HG03378 (cell line): ENCODE results near the gene C3orf18.

Experiments used
- ATAC-seq: cut with Tn5 transposase; IDR thresholded peaks from one replicate; pipeline ENCODE4 v1.9.1; 2021; ENCODE audit warnings: mild to moderate bottlenecking, moderate library complexity; ENCODE audit not compliant: unreplicated experiment

C3orf18 gene

GRCh38 chr3:50604110-50604621 lies 36.6 kb upstream of the C3orf18 start:
- ATAC-seq: no peak

GRCh38 chr3:50603261-50604109 lies 35.9 kb upstream of the C3orf18 start:
- ATAC-seq: no peak

DNA sequence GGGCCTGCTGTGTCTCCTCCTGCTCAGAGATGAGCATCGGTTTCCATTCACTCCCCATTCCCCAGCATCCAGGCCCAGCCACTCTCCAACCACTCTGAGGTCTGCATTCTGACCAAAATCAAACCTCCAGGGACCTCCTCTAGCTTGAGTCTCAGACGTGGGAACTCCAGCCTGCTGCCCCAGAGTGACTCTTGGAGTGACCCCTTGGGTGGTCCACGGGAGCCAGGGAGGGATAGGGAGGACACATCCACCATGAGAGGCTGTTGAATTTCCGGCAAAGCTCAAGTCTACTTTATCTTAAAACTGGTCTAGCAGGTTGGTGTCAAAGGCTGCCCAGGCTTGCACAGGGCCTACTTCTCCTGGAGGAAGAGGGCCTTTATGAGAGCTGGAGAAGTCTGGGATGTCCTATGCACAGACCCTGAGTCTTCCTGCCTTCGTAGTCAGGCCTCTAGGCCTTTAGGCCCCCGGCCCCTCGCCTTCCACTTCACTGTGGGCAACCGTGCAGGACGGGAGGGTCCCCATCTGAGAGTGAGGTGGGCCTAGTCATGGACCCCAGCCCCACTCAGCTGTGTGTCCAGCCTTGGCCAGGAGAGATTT lies 35.1 kb upstream of the C3orf18 start:
- ATAC-seq: no peak

DNA sequence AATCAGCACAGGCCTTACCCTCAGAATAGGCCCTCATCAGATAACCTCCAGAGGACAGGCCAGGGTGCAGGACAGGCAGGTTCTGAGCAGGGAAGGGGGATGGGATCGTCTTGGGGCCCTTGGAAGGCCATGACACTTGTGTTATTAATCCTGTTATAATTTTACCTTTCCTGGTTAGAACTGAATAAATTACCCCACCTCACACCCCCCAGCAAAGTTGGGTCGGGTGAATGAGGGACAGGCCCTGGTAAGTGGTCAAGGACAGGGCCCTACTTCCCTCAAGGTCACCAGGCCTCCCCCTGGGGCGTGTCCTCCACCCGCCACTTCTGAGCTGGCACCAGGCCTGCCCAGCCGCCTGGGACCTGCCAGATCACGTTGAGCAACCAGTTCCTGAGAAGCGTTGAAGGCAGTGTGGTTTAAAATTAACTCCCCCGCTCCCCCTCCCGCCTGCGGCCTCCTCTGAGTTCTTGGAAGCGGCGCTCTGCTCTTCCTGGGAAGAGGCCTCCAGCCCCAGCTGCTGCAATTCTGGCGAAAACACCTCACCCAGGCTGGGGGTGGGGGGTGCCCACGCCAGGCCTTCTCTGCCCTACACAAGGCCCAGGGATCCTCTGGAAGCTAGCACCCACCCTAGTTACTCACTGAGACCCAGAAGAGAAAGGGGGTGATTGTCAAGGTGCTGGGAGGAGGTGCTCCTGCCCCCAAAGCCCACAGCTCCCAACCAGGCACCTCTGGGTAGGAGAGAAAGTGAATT lies 33.5 kb upstream of the C3orf18 start:
- ATAC-seq: peak; percentile 62

DNA sequence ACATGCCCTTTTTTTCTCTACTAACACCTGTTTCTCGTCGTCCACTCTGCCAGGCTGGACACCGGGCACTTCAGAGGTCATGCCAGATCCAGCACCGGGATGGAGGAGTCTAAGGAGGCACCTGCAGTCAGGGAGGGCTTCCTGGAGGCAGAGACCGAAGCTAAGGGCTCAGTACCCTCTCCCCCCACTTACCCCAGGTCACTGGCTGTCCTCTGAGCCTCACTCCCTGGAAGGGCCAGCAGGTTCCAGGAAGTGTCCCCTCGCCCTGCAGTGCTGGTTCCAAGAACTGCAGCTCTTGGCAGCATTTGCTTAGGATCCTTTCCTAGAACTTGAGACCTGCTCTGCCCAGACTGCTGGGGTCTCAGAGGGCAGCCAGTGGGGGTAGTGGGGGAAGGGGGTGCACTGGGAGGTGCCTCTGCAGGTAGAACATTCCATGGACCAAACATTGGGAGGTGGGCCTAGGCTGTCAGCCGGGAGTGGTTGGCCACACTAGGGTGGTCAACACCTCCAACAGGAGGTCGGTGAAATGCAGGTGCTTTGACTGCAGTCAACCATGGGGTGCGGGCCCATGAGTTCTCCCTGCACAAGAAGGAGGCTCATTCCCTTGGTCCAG lies 32.7 kb upstream of the C3orf18 start:
- ATAC-seq: no peak

DNA sequence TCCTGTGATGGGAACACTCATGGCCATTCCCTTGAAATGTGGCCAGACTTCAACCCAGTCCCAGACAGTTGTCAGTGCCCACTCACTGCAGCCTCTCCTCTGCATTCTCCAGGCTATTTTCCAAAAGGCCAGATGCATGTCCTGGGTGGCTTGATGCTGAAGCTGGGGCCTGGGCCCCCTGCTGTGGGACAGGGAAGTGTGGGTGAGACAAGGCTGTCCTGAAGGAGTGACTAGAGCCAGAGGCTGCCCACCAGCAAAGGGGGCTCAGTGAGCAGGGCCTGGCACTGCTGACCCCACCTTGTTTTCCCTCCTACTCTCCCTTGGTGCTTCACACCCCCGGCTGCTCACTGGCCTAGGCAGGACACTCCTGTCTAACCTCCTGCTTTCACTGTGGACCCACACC lies 32.2 kb upstream of the C3orf18 start:
- no peak for ATAC-seq

DNA sequence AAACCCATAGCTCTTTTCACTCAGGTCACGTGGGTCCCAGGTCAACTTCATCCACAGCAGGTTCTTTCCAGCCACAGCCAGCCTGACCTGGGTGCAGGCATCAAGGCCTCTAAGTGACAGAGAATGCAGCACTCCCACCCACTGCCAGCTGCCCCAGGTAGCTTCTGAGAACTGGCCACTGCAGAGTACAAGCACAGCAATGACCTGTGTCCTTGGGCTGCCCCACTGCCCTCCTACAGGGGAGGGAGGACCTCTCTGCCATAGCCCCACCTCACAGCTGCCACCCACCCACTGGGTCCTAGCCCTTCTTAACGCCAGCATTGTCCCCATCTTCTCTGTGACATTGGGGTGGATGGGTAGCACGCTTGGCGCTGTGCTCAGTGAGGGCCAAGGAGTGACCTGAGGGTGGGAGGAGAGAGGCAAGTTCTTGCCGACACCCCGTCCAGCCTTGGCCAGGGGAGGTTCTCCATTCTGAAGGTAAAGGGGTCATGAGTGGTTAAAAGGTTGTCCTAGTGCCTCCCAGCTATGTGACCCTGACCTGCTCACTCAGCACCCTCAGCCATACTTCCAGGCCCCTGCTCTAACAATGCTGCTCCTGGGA lies 31.7 kb upstream of the C3orf18 start:
- no peak for ATAC-seq

GRCh38 chr3:50594253-50594785 lies 26.8 kb upstream of the C3orf18 start:
- ATAC-seq: no peak

GRCh38 chr3:50592568-50592967 lies 25.0 kb upstream of the C3orf18 start:
- no peak for ATAC-seq

DNA sequence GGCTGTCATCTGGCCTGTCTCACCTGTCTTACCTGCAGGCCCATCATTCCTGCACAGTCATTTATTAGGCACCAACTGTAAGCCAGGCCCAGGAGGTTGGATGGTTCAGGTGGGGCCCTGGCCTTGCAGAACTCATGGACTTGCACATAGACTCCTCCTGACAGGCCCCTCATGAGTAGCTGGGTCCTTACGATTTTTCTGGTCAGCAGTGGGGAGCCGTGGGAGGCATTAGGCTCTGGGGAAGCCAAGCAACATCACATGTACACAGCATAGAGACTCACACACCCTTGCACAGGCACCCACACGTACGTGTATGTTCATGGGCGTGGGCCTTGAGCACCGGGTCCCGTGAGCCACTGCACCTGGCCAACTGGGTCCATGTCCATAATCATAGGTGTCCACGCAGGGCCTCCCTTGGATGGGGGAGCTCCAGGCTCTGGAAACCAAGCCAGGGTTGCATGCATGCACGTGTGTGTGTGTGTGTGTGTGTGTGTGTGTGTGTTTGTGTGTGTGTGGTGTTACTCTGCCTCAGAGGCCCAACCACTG lies 23.7 kb upstream of the C3orf18 start:
- ATAC-seq: no peak

DNA sequence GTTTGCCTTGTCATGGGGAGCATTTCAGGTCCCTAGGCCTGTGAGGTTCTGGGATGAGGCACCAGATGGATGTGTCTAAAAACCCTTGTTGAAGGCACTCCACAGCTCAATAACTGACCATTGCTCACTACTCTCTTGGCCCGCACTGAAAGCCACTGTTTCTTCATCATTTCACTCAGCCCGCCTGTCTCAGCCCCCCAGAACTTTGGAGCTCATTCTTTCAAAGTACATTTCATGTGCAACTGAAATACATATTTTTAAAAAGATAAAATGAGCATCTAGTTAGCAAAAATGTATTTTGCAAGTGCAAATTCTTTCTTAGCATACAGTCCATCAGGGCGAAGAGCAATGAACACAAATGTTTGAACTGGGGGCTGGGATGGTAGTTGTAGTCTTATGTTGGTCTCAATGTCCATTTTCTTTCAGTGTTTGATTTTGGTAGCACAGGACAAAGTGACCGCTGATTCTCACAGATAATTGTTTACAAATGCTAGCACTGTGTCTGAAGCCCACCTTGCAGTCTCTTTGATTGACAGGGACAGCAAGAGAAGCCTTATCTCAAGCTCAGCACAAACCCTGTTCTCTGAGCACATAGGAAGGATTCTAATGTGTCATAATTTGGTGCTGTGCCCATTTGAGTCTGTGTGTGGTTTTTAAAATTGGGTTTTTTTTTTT lies 21.3 kb upstream of the C3orf18 start:
- ATAC-seq: no peak

DNA sequence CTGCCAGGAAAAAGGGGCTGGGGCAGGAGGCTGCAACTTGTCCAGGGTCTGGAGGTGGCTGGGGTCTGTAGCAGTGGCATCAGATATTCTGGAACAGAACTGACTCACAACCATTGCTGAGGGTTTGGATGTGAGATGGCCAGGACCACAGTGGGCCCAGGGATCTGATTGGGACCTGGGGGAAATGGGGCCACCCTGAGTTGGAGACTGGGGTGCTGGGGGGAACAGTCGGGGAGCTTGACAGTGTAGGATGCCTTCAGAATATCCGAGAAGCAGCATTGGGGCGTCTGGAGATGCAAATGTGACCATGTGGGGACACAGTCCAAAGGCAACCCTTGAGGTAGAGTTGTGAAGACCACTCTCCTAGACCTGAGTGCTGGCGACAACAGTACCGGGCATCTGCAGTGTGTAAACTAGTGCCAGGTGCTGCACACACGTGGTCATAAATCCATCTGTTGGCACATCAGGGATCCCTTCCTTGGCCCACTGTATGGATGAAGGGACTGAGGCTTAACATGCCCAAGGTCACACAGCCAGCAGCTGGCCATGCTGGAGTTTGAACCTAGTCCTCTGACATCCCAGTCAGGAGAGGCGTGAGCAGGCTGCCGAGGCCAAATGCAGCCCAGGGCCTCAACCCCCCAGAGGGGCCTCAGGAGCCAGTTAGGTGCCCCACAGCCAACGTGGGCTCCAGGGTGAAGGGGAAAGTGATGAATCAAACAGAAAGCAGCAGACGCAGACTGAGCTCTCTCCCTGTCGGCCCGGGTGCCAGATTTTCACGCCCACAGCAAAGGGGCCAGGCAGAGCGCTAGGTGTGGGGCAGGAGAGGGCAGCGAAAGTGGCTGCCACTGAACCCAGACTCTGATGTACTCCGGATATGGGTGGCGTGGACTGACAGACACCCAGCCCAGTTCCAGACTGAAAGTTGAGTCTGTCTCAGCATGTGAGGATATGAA lies 20.5 kb upstream of the C3orf18 start:
- ATAC-seq: peak; percentile 31

DNA sequence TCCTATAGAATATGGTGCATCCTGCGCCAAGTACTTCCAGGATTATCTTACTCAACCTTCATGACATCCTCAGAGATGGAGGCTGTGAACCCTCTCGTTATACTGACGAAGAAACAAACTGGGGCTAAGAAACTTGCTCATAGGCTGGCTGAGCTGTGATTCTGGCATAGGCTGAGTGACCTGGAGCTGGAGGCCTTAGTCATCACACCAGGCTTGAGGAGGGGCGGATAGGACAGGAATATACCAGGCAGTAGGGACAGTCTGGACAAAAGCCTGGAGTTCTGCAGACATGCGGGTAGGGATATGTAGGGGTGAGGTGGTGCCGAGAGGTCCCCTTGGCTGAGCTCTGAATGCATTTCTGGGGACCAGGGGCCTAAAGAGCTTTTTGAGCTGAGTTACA lies 19.8 kb upstream of the C3orf18 start:
- ATAC-seq: no peak

- no peak for ATAC-seq
Observed at GRCh38 chr3:50586763-50587070, 19.2 kb upstream of the C3orf18 start.

DNA sequence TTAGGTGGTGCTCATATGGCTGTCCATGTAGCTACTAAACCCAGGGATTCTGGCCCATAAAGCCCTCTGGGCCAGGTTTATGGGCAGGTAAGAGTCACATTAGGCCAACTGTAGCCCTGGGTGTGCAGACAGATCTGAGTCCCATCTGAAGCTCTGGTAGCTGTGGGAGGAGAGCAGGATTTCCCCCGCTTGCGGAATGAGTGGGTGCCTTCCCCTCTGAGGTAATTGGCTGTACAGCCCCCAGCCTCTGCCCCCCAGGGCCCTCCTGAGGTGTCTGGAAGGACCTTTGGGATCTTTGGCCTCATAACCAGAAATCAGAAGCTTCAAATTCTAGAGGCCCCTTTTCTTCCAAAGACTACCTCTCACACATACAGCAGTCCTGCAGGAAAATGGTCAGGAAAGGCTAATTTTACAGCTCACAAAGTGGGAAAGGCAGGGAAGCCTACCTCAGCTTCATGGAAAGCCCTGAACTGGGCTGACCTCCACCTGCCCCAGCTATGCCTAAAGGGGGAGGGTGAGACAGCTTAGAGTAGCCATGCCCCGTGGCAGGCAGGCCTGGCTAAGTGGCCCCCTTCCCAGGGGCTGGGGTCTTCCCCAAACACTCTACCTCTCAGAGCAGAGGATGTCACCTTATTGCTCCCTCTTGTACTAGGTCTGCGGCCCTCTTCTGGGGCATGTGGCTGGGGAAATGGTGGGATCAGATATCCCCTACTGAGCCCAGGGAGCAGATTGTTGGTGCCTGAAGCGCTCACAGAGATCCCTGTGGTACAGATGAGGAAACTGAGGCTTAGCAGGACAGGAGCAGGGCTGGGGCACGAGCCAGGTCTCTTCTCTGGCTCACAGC lies 18.6 kb upstream of the C3orf18 start:
- ATAC-seq: no peak

GRCh38 chr3:50584391-50584790 lies 16.8 kb upstream of the C3orf18 start:
- no peak for ATAC-seq

- no peak for ATAC-seq
Observed at GRCh38 chr3:50583897-50584296, 16.4 kb upstream of the C3orf18 start.

DNA sequence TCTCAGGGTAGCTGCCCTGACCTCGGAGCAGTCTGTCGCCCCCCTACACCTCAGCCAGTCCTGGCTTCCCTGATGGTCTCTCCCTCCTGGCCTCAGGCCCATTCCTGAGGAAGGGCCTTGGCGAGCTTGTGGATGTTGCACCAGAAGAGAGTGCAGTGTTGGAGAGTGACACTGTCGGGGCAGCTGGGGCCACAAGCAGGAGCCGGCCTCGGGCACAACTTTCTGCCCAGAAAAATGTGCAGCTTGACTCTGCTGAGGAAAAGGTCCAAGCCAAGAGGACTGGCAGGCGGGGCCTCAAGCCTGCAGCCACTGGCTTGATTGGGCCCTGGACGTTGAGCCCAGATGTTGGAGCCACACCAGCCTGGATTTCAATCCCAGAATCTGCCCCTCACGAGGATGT lies 14.5 kb upstream of the C3orf18 start:
- ATAC-seq: no peak
